Loucy (cell line): ENCODE results near the gene AMPD2.

Experiments
- CTCF ChIP-seq: fragments of 200-600 bp; sonication (generic); conservative IDR thresholded peaks from 2 replicates; pipeline ENCODE4 v1.5.1; 2014; ENCODE audit warnings: mild to moderate bottlenecking, antibody characterized with exemption, low read length
- EZH2phosphoT487 ChIP-seq: fragments of 200-600 bp; IDR thresholded peaks from 2 replicates; pipeline ENCODE4 v1.6.1; 2018; ENCODE audit warnings: antibody characterized with exemption, mild to moderate bottlenecking, moderate library complexity, borderline replicate concordance

- TF ChIP-seq CTCF: no peak
- TF ChIP-seq EZH2phosphoT487: no peak
Observed at GRCh38 chr1:109619576-109620400, at the start of gene AMPD2, which contains the start of gene GNAT2.
